Activated CD4-positive, alpha-beta T cell treated with anti-CD3 and anti-CD28 coated beads, Interleukin-2, amount 10 ng/mL, durations not matched to agents 7 days and 5 days (primary cell): Measurements from ENCODE around the gene CHFR. TPM values are rescaled to one million over a fixed set of nuclear protein-coding genes. Genes with fewer than 3 reads are reported as not detected.
A peak's percentile ranks its signal among the peaks of the same experiment; 100 is the strongest.
"Not testable (repeated sequence)": the region's sequence is repeated elsewhere in the genome, so short reads cannot be mapped to it uniquely, and the experiment has no call there.

Source experiments
- CTCF ChIA-PET: fragments of 350-600 bp; sonication (Branson Sonifier 250); formaldehyde crosslinking; loops from one replicate; lab custom pipeline; 2021; ENCODE audit warnings: antibody characterized with exemption; lab: Charles Lee
- POLR2A ChIA-PET: fragments of 350-600 bp; sonication (Branson Sonifier 250); formaldehyde crosslinking; loops from one replicate; lab custom pipeline; 2021; ENCODE audit warnings: antibody characterized with exemption; lab: Charles Lee
- DNase-seq: peaks from one replicate; pipeline ENCODE4 v3.0.0-alpha.2; 2020
- H3K27ac Mint-ChIP-seq: one replicate; pipeline ENCODE4 v1.8.0; 2021; ENCODE audit warnings: mild to moderate bottlenecking, moderate library complexity, mixed read lengths
- H3K27me3 Mint-ChIP-seq: one replicate; pipeline ENCODE4 v1.8.0; 2021; ENCODE audit warnings: mixed read lengths
- H3K36me3 Mint-ChIP-seq: one replicate; pipeline ENCODE4 v1.8.0; 2021; ENCODE audit warnings: low read depth, mixed read lengths
- H3K4me1 Mint-ChIP-seq: one replicate; pipeline ENCODE4 v1.8.0; 2021; ENCODE audit warnings: mixed read lengths
- H3K4me3 Mint-ChIP-seq: one replicate; pipeline ENCODE4 v1.8.0; 2021; ENCODE audit warnings: mild to moderate bottlenecking, moderate library complexity, mixed read lengths
- H3K9me3 Mint-ChIP-seq: one replicate; pipeline ENCODE4 v1.8.0; 2021; ENCODE audit warnings: mixed read lengths
- total RNA-seq, 2 experiments: library from RNA; stranded (reverse); gene quantifications; one replicate each; pipeline ENCODE4 v1.2.3, GENCODE V29; 2021

CHFR gene
- 10 to 100 TPM; 71.4 to 88.9 TPM for total RNA-seq

GRCh38 chr12:132887513-132888351, at the start of gene CHFR:
TSS of gene CHFR (minus strand) at chr12:132887605. CDS start at chr12:132887328, 277 bp downstream.
- Mint-ChIP-seq H3K27me3 (no peaks in the 10 kb centered on the region), H3K27ac (peak within 1 kb of the TSS; percentile 100), H3K4me3 (peak within 1 kb of the TSS; percentile 97), H3K36me3 (peaks cover 56% of the 10 kb centered on the region), H3K9me3 (peaks cover 20% of the 10 kb centered on the region), H3K4me1 (peaks cover 23% of the 10 kb centered on the region)
- peak; percentile 96 for DNase-seq
- CTCF ChIA-PET = interaction anchor here (0.9 kb wide), 2 partner anchors 17 to 123 kb away, joined by 3 read pairs; no protein-coding TSS in a partner anchor
- POLR2A ChIA-PET = interaction anchor here (0.8 to 1.0 kb wide), 2 partner anchors 12 to 54 kb away, joined by 3 to 5 read pairs; no protein-coding TSS in a partner anchor

- H3K27ac Mint-ChIP-seq, H3K4me1 Mint-ChIP-seq, H3K4me3 Mint-ChIP-seq, H3K27me3 Mint-ChIP-seq, POLR2A ChIA-PET, DNase-seq, CTCF ChIA-PET: not testable (repeated sequence)
- peaks cover 44% of the 10 kb centered on the region for H3K9me3 Mint-ChIP-seq
- H3K36me3 Mint-ChIP-seq = peaks cover 46% of the 10 kb centered on the region
Measured at GRCh38 chr12:132936921-132937320, 49.5 kb upstream of the CHFR start.

GRCh38 chr12:132936163-132936562, 48.8 kb upstream of the CHFR start:
- Mint-ChIP-seq H3K9me3 (peaks cover 44% of the 10 kb centered on the region), H3K36me3 (peaks cover 44% of the 10 kb centered on the region), H3K4me3 (no peak overlapping the region), H3K27me3 (no peaks in the 10 kb centered on the region), H3K27ac (no peak overlapping the region), H3K4me1 (no peaks in the 10 kb centered on the region)
- POLR2A ChIA-PET = no interaction called here
- no peak for DNase-seq
- CTCF ChIA-PET = interaction anchor here (0.6 kb wide), 1 partner anchor 1505 kb away, joined by 3 read pairs; no protein-coding TSS in a partner anchor

GRCh38 chr12:132926415-132926833, 39.0 kb upstream of the CHFR start:
- no peaks in the 10 kb centered on the region for H3K27me3 Mint-ChIP-seq
- ChIA-PET POLR2A (no interaction called here), CTCF (no interaction called here)

GRCh38 chr12:132925597-132926414, 38.4 kb upstream of the CHFR start:
- no peak overlapping the region for H3K4me3 Mint-ChIP-seq
- H3K4me1 Mint-ChIP-seq = no peaks in the 10 kb centered on the region
- no peaks in the 10 kb centered on the region for H3K27me3 Mint-ChIP-seq
- no peak for DNase-seq
- CTCF ChIA-PET = no interaction called here
- H3K27ac Mint-ChIP-seq = no peak overlapping the region
- H3K9me3 Mint-ChIP-seq = peaks cover 78% of the 10 kb centered on the region
- H3K36me3 Mint-ChIP-seq = peaks cover 43% of the 10 kb centered on the region
- POLR2A ChIA-PET = no interaction called here

More at GRCh38 chr12:132926415-132926833, 39.0 kb upstream of the CHFR start:
- no peaks in the 10 kb centered on the region for H3K4me1 Mint-ChIP-seq
- no peak overlapping the region for H3K27ac Mint-ChIP-seq
- peaks cover 48% of the 10 kb centered on the region for H3K36me3 Mint-ChIP-seq
- H3K9me3 Mint-ChIP-seq = peaks cover 78% of the 10 kb centered on the region
- no peak for DNase-seq
- no peak overlapping the region for H3K4me3 Mint-ChIP-seq

- Mint-ChIP-seq H3K4me1 (no peaks in the 10 kb centered on the region), H3K4me3 (no peak overlapping the region), H3K9me3 (peaks cover 70% of the 10 kb centered on the region), H3K27ac (no peak overlapping the region), H3K27me3 (no peaks in the 10 kb centered on the region), H3K36me3 (peaks cover 35% of the 10 kb centered on the region)
- no peak for DNase-seq
- POLR2A ChIA-PET = no interaction called here
- CTCF ChIA-PET = no interaction called here
Measured at GRCh38 chr12:132924356-132924755, 37.0 kb upstream of the CHFR start.

- Mint-ChIP-seq H3K36me3 (peaks cover 27% of the 10 kb centered on the region), H3K9me3 (peaks cover 70% of the 10 kb centered on the region), H3K4me3 (no peak overlapping the region), H3K27ac (no peak overlapping the region), H3K27me3 (no peaks in the 10 kb centered on the region), H3K4me1 (no peaks in the 10 kb centered on the region)
- DNase-seq = no peak
- ChIA-PET CTCF (no interaction called here), POLR2A (no interaction called here)
Measured at GRCh38 chr12:132923356-132923909, 36.0 kb upstream of the CHFR start.

GRCh38 chr12:132922676-132923075, 35.3 kb upstream of the CHFR start:
- H3K27me3 Mint-ChIP-seq = no peaks in the 10 kb centered on the region
- H3K4me1 Mint-ChIP-seq = no peaks in the 10 kb centered on the region
- no peak overlapping the region for H3K4me3 Mint-ChIP-seq
- no peak for DNase-seq
- no peak overlapping the region for H3K27ac Mint-ChIP-seq
- ChIA-PET POLR2A (no interaction called here), CTCF (no interaction called here)
- peaks cover 26% of the 10 kb centered on the region for H3K36me3 Mint-ChIP-seq
- peaks cover 71% of the 10 kb centered on the region for H3K9me3 Mint-ChIP-seq

GRCh38 chr12:132921685-132922084, 34.3 kb upstream of the CHFR start:
- H3K27ac Mint-ChIP-seq = no peak overlapping the region
- peaks cover 68% of the 10 kb centered on the region for H3K9me3 Mint-ChIP-seq
- POLR2A ChIA-PET = no interaction called here
- CTCF ChIA-PET = no interaction called here
- H3K27me3 Mint-ChIP-seq = no peaks in the 10 kb centered on the region
- no peak for DNase-seq
- peaks cover 23% of the 10 kb centered on the region for H3K36me3 Mint-ChIP-seq
- no peaks in the 10 kb centered on the region for H3K4me1 Mint-ChIP-seq
- H3K4me3 Mint-ChIP-seq = no peak overlapping the region

GRCh38 chr12:132918680-132919079, 31.3 kb upstream of the CHFR start:
- Mint-ChIP-seq H3K4me1 (no peaks in the 10 kb centered on the region), H3K27ac (no peak overlapping the region), H3K9me3 (peaks cover 55% of the 10 kb centered on the region), H3K4me3 (no peak overlapping the region), H3K36me3 (peaks cover 15% of the 10 kb centered on the region), H3K27me3 (no peaks in the 10 kb centered on the region)
- ChIA-PET CTCF (no interaction called here), POLR2A (no interaction called here)
- no peak for DNase-seq

- H3K4me1 Mint-ChIP-seq = peaks cover 22% of the 10 kb centered on the region
- H3K9me3 Mint-ChIP-seq = peaks cover 23% of the 10 kb centered on the region
- no peak for DNase-seq
- H3K4me3 Mint-ChIP-seq = peak overlapping the region; percentile 78
- POLR2A ChIA-PET = no interaction called here
- CTCF ChIA-PET = interaction anchor here (0.9 to 1.6 kb wide), 7 partner anchors 9 to 261 kb away, joined by 3 to 4 read pairs (median 3); no protein-coding TSS in a partner anchor
- peaks cover 19% of the 10 kb centered on the region for H3K36me3 Mint-ChIP-seq
- H3K27ac Mint-ChIP-seq = peak overlapping the region; percentile 97
- H3K27me3 Mint-ChIP-seq = peaks cover 14% of the 10 kb centered on the region
Measured at GRCh38 chr12:132909030-132909368, 21.6 kb upstream of the CHFR start.

GRCh38 chr12:132908145-132909029, 21.0 kb upstream of the CHFR start:
- Mint-ChIP-seq H3K9me3 (peaks cover 19% of the 10 kb centered on the region), H3K36me3 (peaks cover 13% of the 10 kb centered on the region), H3K27me3 (peaks cover 14% of the 10 kb centered on the region), H3K27ac (peak overlapping the region; percentile 97), H3K4me1 (peaks cover 24% of the 10 kb centered on the region), H3K4me3 (peak overlapping the region; percentile 78)
- POLR2A ChIA-PET = no interaction called here
- CTCF ChIA-PET = interaction anchor here (0.9 to 1.6 kb wide), 7 partner anchors 8 to 262 kb away, joined by 3 to 4 read pairs (median 3); no protein-coding TSS in a partner anchor
- DNase-seq = peak; percentile 98
